Measurements from ENCODE around the gene RGP1.

Gene RGP1

GRCh38 chr9:35778496-35778895, 29.4 kb downstream of the RGP1 start:
- DNase-seq: no peak

GRCh38 chr9:35781066-35781465, 32.0 kb downstream of the RGP1 start:
- no peak for DNase-seq

DNA sequence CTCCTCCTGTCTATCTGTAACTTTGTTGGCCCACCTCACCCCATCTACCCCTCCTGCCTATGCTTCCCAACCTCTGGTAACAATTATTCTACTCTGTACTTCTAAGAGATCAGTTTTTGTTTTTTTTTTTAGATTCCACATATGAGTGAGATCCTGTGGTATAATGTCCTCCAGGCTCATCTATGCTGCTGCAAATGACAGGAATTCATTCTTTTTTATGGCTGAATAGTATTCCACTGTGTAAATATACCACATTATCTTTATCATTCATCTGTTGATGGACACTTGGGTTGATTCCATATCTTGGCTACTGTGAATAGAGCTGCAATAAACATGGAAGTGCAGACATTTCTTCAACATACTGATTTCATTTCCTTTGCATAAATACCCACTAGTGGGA, 34.3 kb downstream of the RGP1 start:
- no peak for DNase-seq

- DNase-seq: no peak
Observed at GRCh38 chr9:35789541-35789940, 40.5 kb downstream of the RGP1 start.

GRCh38 chr9:35790025-35790384, 40.9 kb downstream of the RGP1 start:
- no peak for DNase-seq

DNA sequence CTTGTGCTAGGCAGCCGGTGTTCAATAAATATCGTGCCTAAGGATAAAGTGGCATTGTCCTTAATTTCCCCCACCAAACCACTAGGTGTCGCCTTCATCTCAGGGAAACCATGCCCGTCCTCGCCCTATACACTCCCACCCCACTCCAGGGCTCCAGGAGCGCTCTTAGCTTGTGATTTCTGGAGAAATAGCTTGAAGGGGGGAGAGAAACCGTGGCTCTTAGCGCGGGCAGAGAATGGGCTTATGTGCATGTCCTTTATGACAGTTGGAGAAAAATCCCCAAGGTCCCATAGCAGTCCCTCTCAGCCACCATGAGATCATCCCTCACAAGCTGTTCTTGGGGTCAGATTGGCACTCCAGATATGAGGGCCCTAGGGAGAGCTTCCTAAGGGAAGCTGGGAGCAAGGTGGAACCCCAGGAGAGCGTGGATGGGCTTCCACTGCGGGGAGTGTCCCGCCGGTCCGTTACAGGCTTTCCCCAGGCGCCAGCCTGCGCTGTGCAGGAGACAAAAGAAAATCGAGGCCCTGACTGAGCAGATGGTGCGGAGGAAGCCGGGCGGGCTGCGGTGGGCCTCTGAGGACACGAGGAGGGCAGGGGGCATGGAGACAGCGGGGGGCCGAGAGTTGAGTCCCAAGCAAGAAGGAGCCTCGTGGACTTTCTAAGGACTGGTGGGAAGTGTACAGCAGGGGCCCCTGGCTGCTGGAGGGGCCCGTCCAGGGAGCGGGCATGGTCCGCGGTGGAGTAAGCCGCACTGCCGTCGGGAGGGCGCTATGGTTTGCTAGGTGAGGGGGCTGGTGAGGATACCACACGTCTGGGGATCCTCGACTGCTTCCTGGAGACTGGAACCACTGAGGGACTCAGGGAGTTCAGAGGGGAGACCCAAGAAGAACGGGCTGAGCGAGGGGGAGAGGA, 41.6 kb downstream of the RGP1 start:
- peak; percentile 43 for DNase-seq

DNA sequence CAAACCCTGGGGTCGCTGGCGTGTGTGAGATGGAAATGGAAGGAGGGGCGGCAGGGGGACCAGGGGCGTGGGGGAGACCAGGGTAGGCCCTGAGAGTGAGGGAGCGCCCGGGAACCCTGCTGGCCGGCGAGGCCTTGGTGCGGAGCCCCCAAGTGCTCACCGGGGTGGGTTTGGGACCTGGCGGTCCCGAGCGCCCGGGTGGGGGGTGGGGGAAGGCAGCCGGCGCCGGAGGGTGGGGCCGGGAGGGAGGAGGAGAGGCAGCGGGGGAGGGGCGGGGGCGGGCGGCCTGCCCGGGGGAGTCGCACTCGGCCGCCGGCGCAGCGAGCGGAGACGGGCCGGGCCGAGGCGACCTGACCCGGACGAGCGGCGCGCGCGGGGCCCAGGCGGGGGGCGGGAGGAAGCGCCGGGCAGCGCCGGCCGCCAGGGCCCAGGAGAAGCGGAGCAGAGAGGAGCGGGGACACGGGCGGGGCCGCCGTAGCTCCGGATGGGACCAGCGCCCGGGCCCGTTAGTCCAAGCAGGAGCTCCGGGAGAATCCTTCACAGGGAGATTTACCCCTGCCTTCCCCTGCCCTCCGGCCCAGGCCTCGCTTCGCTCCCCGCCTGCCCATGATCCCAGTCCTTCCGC, 42.3 kb downstream of the RGP1 start, which contains the start of gene NPR2:
Gene NPR2 (plus strand): TSS at position 295 of the 625 bp plus-strand sequence. CDS start 818 bp downstream, outside the sequence.
- DNase-seq: no peak

- no peak for DNase-seq
Observed at GRCh38 chr9:35792024-35792813, 43.1 kb downstream of the RGP1 start.

DNA sequence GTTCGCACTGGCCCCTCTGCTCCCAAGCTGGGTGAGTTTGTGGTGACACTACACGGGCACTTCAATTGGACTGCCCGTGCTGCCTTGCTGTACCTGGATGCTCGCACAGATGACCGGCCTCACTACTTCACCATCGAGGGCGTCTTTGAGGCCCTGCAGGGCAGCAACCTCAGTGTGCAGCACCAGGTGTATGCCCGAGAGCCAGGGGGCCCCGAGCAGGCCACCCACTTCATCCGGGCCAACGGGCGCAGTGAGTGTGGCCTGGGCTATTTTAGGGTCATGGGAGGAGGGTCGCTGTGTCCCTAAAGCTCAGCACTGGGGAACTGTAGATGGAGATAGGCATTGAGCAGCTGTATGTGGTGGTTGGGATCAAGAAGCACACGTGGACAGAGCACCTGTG, 43.7 kb downstream of the RGP1 start:
- DNase-seq: no peak

DNA sequence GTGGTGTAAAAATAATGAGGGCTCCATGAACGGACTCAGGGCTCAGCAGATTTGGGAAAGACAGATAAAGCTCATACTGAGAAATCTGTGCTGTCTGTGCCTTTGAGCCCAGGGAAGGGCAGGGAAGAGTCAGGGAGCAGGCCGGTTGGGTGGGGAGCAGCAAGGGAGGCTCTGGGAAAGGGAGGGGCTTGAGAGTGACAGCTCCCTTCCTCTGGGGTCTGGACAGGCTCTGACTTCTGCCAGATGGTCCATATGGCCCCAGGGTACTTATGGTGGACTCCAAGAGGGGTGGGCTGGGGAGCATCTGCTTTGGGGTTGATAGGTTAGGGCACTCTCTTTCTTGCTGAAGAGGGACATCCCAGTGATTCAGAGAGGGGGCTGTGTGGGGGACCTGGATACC, 44.4 kb downstream of the RGP1 start:
- no peak for DNase-seq

GRCh38 chr9:35795695-35796094, 46.6 kb downstream of the RGP1 start:
- DNase-seq: no peak

GRCh38 chr9:35797311-35798109, 48.4 kb downstream of the RGP1 start:
- DNase-seq: no peak

- DNase-seq: no peak
Observed at GRCh38 chr9:35798658-35799374, 49.7 kb downstream of the RGP1 start.

DNA sequence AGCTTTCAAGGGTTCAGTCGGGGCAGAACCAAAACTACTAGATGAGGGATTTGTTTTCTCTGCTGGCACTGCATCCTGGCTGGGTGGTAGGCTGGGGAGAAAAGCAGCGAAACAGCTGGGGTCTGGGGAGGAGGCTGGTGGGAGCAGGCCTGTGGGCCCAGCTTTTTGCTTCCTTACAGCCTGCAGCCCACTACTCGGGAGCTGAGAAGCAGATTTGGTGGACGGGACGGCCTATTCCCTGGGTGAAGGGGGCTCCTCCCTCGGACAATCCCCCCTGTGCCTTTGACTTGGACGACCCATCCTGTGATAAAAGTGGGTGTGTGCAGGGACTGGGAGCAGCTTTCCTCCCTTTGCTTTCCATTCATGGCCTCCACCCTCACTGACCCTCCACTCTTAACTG, 51.4 kb downstream of the RGP1 start:
- DNase-seq: no peak

- DNase-seq: no peak
Observed at GRCh38 chr9:35801328-35802128, 52.4 kb downstream of the RGP1 start.

DNA sequence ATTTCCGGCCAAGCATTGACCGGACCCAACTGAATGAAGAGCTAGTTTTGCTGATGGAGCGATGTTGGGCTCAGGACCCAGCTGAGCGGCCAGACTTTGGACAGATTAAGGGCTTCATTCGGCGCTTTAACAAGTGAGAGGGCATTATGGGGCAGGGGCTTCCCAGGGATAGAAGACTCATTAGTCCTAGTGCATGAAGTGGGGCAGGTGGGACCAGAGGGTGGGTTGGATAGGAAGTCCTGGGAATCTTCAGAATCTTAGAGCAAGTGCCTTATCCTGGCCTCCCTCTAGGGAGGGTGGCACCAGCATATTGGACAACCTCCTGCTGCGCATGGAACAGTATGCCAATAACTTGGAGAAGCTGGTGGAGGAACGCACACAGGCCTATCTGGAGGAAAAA, 57.0 kb downstream of the RGP1 start:
- no peak for DNase-seq
